ENCODE data around the gene CSRNP2.
"Not testable (repeated sequence)": the region's sequence is repeated elsewhere in the genome, so short reads cannot be mapped to it uniquely, and the experiment has no call there.

The CSRNP2 gene, protein sequence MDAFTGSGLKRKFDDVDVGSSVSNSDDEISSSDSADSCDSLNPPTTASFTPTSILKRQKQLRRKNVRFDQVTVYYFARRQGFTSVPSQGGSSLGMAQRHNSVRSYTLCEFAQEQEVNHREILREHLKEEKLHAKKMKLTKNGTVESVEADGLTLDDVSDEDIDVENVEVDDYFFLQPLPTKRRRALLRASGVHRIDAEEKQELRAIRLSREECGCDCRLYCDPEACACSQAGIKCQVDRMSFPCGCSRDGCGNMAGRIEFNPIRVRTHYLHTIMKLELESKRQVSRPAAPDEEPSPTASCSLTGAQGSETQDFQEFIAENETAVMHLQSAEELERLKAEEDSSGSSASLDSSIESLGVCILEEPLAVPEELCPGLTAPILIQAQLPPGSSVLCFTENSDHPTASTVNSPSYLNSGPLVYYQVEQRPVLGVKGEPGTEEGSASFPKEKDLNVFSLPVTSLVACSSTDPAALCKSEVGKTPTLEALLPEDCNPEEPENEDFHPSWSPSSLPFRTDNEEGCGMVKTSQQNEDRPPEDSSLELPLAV

DNA sequence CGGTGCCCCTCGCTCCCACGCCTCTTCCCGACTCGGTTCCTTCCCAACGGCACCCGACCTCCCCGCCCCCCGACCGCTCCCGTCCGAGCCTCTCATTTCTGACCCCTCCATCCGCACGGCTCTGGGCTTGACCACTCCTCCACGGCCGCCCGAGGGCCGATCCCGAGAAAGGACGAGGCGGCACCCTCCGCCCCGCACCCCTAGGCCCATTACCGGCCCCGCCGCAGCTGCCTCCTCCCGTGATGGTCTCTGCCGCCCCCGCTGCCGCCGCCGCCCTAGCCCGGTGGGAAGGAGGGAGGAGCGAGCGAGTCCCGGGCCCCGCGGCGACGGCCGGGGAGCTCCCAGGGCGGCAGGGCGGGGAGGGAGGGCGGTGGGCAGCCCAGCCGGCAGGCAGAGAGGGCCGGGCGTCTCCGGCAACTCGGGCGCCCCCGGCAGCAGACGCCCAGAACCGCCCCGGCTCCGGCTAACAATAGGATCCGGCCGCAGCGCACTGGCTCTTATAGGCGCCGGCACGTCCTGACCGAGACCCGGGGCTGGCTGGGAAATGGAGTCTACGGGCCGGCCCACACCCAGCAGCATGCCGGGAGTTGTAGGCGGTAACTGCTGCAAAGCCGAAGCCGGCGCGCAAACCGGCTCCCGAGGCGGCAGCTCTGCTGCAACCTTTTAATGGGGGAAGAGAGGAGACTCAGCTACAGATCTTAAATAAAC lies at the start of gene CSRNP2:
CSRNP2 (minus strand) TSS at position 471 of the 708 bp plus-strand sequence. CDS start 7,035 bp downstream, outside the sequence.
- DNase-seq (ENCODE audit: low read depth): peak; percentile 92

- DNase-seq (ENCODE audit: low read depth): no peak
These were observed 49.3 kb upstream of the CSRNP2 start for GRCh38 chr12:51132693-51133092.

DNA sequence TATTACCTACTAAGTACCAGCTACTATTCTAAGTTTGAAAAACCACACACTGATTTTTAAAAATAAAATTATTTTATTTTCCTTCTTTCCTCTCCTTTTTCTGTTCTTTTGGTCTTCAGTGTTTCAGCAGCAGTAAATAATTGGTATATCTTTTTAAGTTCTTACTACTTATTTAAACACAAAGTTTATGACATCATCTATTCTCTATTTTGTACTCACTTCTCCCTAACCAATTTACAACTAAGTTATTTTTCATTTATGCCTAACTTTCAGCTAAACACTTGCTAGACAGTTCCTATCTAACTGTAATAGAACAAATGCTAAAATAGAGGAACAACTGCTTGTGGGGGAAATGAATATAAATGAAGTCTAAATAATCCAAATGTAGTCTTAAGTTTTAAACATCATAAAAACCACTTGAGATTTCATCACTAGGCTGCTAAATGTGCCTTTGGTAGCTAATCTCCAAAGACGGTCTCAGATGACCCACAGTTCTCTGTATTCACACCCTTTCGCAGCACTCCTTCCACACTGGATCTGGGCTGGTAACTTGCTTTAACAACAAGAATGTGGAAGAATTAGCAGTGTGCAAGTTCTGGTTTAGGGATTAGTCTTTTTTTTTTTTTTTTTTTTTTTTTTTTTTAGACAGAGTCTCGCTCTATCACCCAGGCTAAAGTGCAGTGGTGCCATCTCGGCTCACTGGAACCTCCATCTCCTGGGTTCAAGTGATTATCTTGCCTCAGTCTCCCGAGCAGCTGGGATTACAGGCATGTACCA lies 48.5 kb upstream of the CSRNP2 start:
- DNase-seq (ENCODE audit: low read depth): no peak

DNA sequence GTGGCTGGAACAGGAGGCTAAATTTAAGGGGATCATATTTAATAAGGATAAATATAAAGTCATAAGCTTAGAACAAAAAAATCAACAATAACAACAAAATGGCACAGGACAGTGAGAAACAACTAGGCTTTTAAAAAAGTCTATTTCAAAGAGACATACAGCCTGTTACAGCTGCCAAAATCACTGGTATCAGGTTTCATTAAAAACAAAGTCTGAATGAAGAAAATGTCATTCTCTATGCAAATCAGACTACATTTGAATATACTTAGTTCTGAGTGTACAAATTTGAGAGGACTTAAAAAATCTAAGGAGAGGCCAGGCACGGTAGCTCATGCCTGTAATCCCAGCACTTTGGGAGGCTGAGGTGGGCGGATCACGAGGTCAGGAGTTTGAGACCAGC lies 45.5 kb upstream of the CSRNP2 start:
- DNase-seq (ENCODE audit: low read depth): no peak

DNA sequence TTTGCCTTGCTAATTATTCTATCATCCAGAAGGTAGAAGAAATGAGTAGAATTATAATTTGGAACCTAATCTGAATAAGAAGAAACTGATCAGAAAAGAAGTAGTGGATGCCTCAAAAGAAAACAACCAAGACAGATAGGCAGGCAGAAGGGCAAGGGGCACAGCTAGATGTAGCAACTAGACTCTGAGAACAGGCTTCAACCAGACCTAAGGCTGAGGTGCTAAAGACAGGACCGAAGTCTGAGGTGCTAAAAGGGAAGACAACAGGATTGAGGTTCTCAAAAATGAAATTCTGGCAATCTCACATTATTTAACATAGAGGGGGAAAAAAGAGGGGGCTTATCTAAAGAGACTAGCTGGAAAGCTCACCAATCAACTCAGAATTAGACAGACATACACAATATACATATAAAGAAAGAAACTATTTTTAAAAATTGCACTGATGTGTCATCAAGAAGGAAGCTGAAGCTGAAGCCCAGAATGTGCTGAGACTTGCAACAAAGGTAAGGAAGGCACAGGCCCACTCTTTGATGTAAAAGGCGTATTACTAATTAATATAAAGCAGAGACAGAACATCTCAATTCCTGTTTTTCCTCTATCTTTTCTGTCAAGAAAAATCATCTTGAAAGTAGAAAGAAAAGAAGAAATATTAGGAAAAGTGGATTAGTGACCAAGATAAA lies 43.8 kb upstream of the CSRNP2 start:
- no peak for DNase-seq (ENCODE audit: low read depth)

DNA sequence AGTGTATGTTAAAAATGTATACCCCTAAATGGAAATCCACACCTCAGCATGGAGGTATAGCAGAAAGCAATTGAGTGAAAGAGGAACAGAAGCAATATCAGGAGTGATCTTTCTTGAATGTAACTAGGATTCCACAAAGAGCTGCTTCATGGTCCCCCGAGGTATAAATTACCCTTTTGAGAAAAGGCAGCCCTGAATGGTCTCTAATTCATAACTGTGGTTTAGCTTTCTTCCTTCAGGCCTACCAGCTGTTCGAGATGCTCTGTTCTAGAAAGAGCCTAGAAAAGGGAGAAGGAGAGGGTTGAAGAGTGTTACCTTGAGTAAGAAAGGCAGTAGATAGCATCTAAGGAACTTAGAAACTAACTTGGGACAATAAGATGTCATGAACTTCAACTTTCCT lies 42.9 kb upstream of the CSRNP2 start:
- DNase-seq (ENCODE audit: low read depth): no peak

DNA sequence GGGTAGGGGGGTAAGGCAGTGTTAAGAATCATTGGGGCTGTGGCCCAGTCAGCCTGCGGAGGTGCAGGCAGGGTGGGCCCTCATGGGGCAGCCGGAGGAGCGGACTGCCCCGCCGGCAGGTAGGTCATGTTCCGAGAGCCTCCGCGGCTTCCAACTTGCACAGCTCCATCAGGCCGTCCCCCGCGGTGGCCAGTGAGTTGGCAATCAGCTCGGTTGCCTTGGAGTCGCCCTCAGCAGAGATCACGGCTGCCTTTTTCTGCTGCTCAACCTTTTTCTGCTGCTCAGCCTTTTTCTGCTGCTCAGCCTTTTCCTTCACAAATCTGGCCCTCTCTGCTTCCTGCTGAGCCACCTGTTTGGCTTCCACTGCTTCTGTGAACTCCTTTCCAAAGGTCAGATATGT lies 41.1 kb upstream of the CSRNP2 start:
- DNase-seq (ENCODE audit: low read depth): no peak

GRCh38 chr12:51122844-51123243 lies 39.4 kb upstream of the CSRNP2 start:
- no peak for DNase-seq (ENCODE audit: low read depth)

GRCh38 chr12:51118706-51119105 lies 35.3 kb upstream of the CSRNP2 start:
- DNase-seq (ENCODE audit: low read depth): no peak

DNA sequence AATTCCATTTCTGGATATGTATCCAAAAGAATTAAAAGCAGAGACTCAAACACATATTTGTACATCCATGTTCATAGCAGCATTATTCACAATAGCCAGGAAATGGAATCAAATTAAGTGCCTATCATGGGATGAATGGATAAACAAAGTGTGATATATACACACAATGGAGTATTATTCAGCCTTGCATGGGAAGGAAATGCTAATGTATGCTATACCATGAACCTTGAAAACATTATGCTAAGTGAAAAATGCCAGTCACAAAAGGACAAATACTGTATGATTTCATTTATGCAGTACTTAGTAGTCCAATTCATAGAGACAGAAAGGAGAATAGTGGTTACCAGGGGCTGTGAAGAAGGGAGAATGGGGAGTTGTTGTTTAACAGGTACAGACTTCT lies 32.1 kb upstream of the CSRNP2 start:
- DNase-seq (ENCODE audit: low read depth): no peak

GRCh38 chr12:51108136-51108535 lies 24.7 kb upstream of the CSRNP2 start:
- DNase-seq (ENCODE audit: low read depth): no peak

- DNase-seq (ENCODE audit: low read depth): no peak
These were observed 20.6 kb upstream of the CSRNP2 start for GRCh38 chr12:51103977-51104376.

DNA sequence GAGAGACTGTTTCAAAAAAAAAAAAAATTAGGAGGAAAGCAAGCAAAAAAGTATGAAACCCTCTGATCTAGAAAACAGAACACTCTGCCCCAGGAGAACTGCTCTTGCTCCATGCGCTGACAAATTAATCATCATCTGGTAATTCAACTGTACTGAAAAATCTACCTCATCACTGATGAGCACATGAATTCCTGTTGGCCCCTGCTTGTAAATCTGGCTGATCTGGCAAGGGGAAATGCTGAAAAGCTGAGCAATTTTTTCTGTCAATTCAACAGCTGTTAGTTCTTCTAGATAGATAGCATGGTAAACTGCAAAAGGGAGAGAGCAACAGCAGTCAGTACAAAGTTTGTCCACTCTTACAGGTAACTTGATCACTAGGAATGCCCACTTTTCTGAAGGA lies 15.2 kb upstream of the CSRNP2 start:
- DNase-seq (ENCODE audit: low read depth): no peak

- DNase-seq (ENCODE audit: low read depth): no peak
These were observed 7.4 kb upstream of the CSRNP2 start for GRCh38 chr12:51090705-51091229.

- DNase-seq (ENCODE audit: low read depth): no peak
These were observed 4.4 kb upstream of the CSRNP2 start for GRCh38 chr12:51087818-51088217.

- no peak for DNase-seq (ENCODE audit: low read depth)
These were observed 3.5 kb upstream of the CSRNP2 start for GRCh38 chr12:51086933-51087332.

DNA sequence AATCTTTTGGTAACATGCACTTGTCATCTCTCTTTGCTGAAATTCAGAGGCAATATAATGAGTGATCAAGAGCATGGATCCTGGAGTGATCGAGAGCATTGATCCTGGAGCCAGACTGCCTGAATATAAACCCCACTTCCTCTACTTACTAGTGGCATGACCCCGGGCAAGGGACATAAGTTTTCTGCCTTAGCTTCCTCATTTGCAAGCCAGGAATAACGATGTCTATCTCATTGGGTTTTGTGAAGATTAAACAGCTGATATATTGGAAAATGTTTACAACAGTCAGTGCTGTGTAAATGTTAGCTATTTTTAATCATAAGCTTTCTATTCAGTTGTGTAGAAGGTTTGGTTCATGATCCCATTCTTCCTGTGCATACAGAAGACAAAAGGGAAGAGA lies 2.4 kb upstream of the CSRNP2 start:
- DNase-seq (ENCODE audit: low read depth): no peak

DNA sequence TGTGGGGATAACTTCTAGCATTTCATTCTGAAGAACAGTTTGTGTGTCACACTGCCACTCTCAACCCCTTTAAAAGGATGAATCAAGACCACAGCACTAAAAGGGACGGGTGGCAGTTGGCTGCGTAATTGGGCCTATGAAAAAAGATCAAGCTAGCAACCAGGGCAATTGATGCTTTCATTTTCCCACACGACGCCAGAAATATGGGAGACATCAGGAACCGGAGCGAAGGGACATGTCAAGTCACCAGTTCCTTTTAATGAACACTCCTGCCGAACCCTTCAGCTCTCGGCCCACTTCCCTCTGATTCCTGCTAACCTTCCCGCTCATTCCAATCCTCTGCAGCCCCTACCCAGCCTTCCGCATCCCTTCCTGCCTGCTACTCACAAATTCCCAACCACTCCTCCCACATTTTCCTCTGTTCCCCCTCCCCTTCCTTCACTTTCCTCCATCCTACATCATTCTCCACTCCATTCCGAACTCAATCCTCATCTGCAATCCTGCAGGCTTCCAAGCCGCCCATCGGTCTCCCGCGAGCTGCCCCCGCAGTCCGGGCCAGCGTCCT lies 753 bp downstream of the CSRNP2 start:
- DNase-seq (ENCODE audit: low read depth): no peak

DNA sequence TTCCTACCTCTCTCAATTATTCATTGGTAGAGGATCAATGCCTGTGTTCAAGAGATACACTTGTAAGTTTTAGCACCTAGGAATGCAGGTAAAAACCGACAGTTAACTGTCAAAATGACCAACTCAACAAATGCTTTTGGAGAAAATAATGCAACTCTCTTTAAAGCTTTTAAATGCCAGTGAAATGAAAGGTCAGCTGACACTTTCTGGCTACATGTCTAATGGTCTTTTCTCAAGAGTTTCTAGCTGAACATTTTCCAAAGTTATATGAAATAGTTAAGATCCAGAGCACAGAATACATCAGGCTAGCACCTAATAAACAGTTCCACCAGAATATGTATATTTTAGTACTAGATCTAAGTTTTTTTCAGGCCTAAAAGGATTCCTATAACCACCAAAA lies 2.0 kb downstream of the CSRNP2 start:
- no peak for DNase-seq (ENCODE audit: low read depth)

DNA sequence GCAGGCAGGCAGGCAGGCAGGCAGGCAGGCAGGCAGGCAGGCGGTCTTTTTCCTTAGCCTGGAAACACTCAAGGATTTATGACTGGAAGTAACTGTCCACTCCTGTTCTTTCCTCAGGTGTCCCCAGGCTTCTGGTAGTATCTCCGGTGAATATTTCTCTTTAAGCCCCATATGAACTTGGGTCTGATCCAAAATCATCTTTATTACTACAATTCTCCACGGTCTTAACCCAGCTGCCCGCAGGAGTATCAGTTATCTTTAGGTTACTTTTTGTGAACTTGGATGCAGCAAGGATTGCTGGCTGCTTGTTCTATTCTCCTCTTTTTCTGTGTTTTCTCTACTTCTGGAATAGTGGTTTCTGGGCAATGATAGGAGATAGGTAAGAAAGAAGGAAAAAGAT lies 3.3 kb downstream of the CSRNP2 start:
- DNase-seq (ENCODE audit: low read depth): no peak

- DNase-seq (ENCODE audit: low read depth): not testable (repeated sequence)
These were observed 4.5 kb downstream of the CSRNP2 start for GRCh38 chr12:51078866-51079265.
